Measurements from ENCODE around the gene NR2E3.

DNA sequence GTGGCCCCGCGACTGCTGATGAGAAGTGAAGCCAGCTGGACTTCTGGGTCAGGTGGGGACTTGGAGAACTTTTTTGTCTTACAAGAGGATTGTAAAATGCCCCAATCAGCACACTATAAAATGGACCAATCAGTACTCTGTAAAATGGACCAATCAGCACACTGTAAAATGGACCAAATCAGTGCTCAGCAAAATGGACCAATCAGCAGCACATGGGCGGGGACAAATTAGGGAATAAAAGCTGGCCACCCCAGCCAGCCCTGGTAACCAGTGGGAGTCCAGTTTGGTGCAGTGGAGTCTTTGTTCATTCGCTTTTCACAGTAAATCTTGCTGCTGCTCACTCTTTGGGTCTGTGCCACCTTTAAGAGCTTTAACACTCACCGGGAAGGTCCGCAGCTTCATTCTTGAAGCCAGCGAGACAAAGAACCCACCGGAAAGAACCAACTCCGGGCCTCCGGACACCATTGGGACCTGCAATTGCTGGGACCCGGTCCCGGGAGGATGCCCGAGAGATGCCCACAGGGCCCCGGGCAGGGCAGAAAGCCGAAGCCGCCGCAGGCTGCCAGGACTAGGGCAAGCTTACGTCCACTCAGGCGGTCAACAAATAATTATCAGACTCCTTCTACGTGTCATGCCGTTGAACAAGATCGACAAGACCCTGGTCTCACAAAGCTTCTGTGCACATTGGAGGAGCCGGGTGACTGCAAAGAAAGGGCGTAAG is 8.3 kb upstream of the NR2E3 start:
- TF ChIP-seq CTCF (IDR thresholded peaks at IDR 0.05; ENCODE audit: low read depth, low read length, poor library complexity, severe bottlenecking) (no peak), EZH2phosphoT487 (IDR thresholded peaks at IDR 0.05; ENCODE audit: borderline replicate concordance, low read length) (no peak)

All from DOHH2 (cell line).